GM12891 (cell line): ENCODE results near the gene DTHD1.

Experiments used
- PAX5 ChIP-seq: IDR thresholded peaks from 2 replicates; pipeline ENCODE4 v1.6.1; 2011; ENCODE audit warnings: low read length, moderate library complexity, mild to moderate bottlenecking; ENCODE audit not compliant: insufficient read depth, severe bottlenecking
- POLR2A ChIP-seq: IDR thresholded peaks from 2 replicates; pipeline ENCODE4 v1.6.1; 2011; ENCODE audit warnings: low read depth, low read length, control low read depth
- POLR2AphosphoS5 ChIP-seq: IDR thresholded peaks from 2 replicates; pipeline ENCODE4 v1.6.1; 2011; ENCODE audit warnings: low read depth, low read length, control low read depth
- POU2F2 ChIP-seq: IDR thresholded peaks from 2 replicates; pipeline ENCODE4 v1.6.1; 2011; ENCODE audit warnings: low read depth, mild to moderate bottlenecking, control low read depth, low read length, moderate library complexity
- SPI1 ChIP-seq: IDR thresholded peaks from 2 replicates; pipeline ENCODE4 v1.6.1; 2011; ENCODE audit warnings: low read depth, low read length, control low read depth
- TAF1 ChIP-seq: IDR thresholded peaks from 2 replicates; pipeline ENCODE4 v1.6.1; 2011; ENCODE audit warnings: low read depth, low read length, control low read depth

DNA sequence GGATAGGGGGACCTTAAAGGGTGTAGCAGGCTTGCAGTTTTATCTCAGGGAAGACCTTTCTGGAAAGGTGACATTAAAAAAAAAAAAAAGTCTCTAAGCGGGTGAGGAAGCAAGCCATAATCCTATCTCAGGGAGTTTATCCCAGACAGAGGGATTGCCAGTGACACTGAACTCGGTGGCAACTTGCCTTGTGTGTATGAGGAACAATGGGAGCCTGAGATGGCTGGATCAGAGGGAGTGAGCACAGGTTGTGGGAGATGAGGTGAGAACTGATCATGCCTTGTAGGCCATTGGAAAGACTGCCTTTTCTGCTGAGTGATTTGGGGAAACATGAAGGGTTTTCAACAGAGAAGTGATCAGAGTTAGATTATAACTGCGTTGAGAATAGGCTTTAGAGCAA is 31.1 kb downstream of the DTHD1 start:
- no peak for TF ChIP-seq POLR2A
- no peak for TF ChIP-seq POLR2AphosphoS5
- TF ChIP-seq TAF1 = no peak
- no peak for TF ChIP-seq PAX5
- no peak for TF ChIP-seq SPI1
- TF ChIP-seq POU2F2 = no peak
